Transverse colon (tissue), 4 donors: ENCODE data around the gene ARL15.

Source experiments
- EP300 ChIP-seq: sonication (generic); formaldehyde crosslinking; IDR thresholded peaks from one replicate; pipeline ENCODE4 v1.6.1; 2017; ENCODE audit warnings: antibody characterized with exemption, low read depth
- POLR2A ChIP-seq: fragments of 450-650 bp; IDR thresholded peaks from one replicate; pipeline ENCODE4 v1.6.1; 2016; ENCODE audit warnings: antibody characterized with exemption, mild to moderate bottlenecking, moderate library complexity
- POLR2AphosphoS5 ChIP-seq, 3 donors: sonication (generic); formaldehyde crosslinking; IDR thresholded peaks; one replicate each; pipeline ENCODE4 v1.6.1; 2016; ENCODE audit warnings: antibody characterized with exemption in 3 of 3
- TF ChIP-seq, protein P1 (sequence below), 5 experiments: fragments of 200-600 bp in 3 of 5; fragments of 450-650 bp in 2 of 5; sonication (generic) in 3 of 5; IDR thresholded peaks; 1 replicate in 2 of 5; 2 replicates in 3 of 5; pipeline ENCODE4 v1.5.1; 2016 to 2017; ENCODE audit warnings: antibody characterized with exemption in 5 of 5, inconsistent platforms in 3 of 5, mild to moderate bottlenecking in 2 of 5, moderate library complexity in 1 of 5

GRCh38 chr5:54045077-54045792 is 265.1 kb downstream of the ARL15 start:
- TF ChIP-seq, protein P1, sequence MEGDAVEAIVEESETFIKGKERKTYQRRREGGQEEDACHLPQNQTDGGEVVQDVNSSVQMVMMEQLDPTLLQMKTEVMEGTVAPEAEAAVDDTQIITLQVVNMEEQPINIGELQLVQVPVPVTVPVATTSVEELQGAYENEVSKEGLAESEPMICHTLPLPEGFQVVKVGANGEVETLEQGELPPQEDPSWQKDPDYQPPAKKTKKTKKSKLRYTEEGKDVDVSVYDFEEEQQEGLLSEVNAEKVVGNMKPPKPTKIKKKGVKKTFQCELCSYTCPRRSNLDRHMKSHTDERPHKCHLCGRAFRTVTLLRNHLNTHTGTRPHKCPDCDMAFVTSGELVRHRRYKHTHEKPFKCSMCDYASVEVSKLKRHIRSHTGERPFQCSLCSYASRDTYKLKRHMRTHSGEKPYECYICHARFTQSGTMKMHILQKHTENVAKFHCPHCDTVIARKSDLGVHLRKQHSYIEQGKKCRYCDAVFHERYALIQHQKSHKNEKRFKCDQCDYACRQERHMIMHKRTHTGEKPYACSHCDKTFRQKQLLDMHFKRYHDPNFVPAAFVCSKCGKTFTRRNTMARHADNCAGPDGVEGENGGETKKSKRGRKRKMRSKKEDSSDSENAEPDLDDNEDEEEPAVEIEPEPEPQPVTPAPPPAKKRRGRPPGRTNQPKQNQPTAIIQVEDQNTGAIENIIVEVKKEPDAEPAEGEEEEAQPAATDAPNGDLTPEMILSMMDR (IDR thresholded peaks at IDR 0.05): no peak
- no peak for TF ChIP-seq POLR2A
- no peak for TF ChIP-seq POLR2AphosphoS5 (IDR thresholded peaks at IDR 0.05)
- no peak for TF ChIP-seq EP300
